NT2/D1 (cell line): ENCODE measurements around the gene TSPAN32.

Source experiments
- YY1 ChIP-seq: IDR thresholded peaks from 2 replicates; pipeline ENCODE4 v1.6.1; 2011; ENCODE audit not compliant: insufficient read length, insufficient read depth
- ZNF274 ChIP-seq: IDR thresholded peaks from 2 replicates; pipeline ENCODE4 v1.6.1; 2011; ENCODE audit warnings: mild to moderate bottlenecking, low read depth, low read length

GRCh38 chr11:2270322-2271076 is 31.3 kb upstream of the TSPAN32 start, which contains the start of gene ASCL2:
- TF ChIP-seq ZNF274 (no peak), YY1 (no peak)
